ENCODE results near the gene B4GALT5. TPM values are rescaled to one million over a fixed set of nuclear protein-coding genes. Genes with fewer than 3 reads are reported as not detected.

Gene B4GALT5
- total and polyA plus RNA-seq, 4 donors, result 8.3 to 38.3 (median 22.3) TPM

DNA sequence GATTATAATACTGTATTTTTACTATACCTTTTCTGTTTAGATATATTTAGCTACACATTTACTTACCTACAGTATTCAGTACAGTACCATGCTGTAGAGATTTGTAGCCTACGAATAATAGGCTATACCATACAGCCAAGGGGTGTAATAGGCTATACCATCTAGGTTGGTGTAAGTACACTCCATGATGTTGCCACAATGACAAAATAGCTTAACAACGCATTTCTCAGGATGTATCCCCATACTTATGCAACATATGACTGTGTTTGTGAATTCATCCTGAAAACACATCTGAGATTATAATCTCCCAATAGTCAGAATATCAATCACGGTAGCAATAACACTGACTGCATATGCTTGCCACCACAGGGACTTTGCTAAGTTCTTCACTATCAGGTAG is 20.7 kb downstream of the B4GALT5 start:
- DNase-seq (no peak), ATAC-seq (ENCODE audit: low FRiP score) (no peak)
- no peaks in the 10 kb centered on the region for H3K9me3 ChIP-seq (ENCODE audit: control insufficient read depth, low read length)
- no peaks in the 10 kb centered on the region for H3K27me3 ChIP-seq (ENCODE audit: control insufficient read depth in 1 of 2, insufficient read depth in 2 of 2, low read length in 1 of 2)
- no peak overlapping the region for H3K27ac ChIP-seq (ENCODE audit: low read depth in 1 of 2, low read length in 2 of 2)
- WGBS, 2 donors, result 59 to 92% methylated on average over 3 of the region's 3 CpGs
- H3K4me3 ChIP-seq (ENCODE audit: low read length in 2 of 2), result no peak overlapping the region
- intact Hi-C loops (cut with DNase I), result no loop called here
- no peaks in the 10 kb centered on the region for H3K36me3 ChIP-seq (ENCODE audit: control insufficient read depth in 1 of 2, insufficient read depth in 2 of 2, low read length in 1 of 2)
- H3K4me1 ChIP-seq (ENCODE audit: control insufficient read depth in 1 of 2, insufficient read depth in 2 of 2, low read length in 2 of 2), result peaks cover 0 to 9% of the 10 kb centered on the region in 2 donors

- Histone ChIP-seq H3K36me3 (ENCODE audit: control insufficient read depth in 1 of 2, insufficient read depth in 2 of 2, low read length in 1 of 2) (no peaks in the 10 kb centered on the region), H3K27ac (ENCODE audit: low read depth in 1 of 2, low read length in 2 of 2) (no peak overlapping the region), H3K4me3 (ENCODE audit: low read length in 2 of 2) (no peak overlapping the region), H3K9me3 (ENCODE audit: control insufficient read depth, low read length) (no peaks in the 10 kb centered on the region), H3K27me3 (ENCODE audit: control insufficient read depth in 1 of 2, insufficient read depth in 2 of 2, low read length in 1 of 2) (no peaks in the 10 kb centered on the region), H3K4me1 (ENCODE audit: control insufficient read depth in 1 of 2, insufficient read depth in 2 of 2, low read length in 2 of 2) (peaks cover 2 to 10% of the 10 kb centered on the region in 2 donors)
- intact Hi-C loops (cut with DNase I), result no loop called here
- WGBS, 2 donors, result 88 to 94% methylated on average over 5 of the region's 5 CpGs
- DNase-seq (no peak), ATAC-seq (ENCODE audit: low FRiP score) (no peak)
Measured at GRCh38 chr20:49691818-49692568, 21.7 kb downstream of the B4GALT5 start.

DNA sequence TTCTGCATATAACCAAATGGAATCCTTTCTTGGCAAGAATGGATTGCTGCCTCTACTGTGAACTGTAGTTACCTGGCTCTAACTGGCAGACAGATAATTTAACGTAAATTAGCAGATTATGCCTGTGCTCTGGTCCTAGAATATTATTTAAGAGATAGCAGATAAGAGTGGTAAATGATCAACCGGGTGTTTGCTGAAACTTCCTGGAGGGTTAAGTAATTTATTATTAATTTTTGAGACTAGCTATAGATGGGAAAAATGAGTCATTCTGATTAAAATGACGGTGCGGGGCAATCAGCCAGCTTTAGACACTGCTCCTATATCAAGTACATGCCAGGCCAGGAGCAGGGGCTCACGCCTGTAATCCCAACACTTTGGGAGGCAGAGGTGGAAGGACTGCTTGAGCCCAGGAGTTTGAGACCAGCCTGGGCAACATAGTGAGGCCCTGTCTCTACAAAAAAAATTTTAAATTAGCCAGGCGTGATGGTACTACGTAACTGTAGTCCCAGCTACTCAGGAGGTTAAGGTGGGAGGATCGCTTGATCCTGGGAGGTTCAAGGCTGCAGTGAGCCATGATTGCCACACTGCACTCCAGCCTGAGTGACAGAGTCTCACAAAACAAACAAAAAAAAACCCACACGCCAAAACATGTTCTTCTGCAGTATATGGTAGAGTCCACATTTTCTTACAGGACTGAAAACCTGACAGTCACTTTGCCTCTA is 22.6 kb downstream of the B4GALT5 start:
- no peak overlapping the region for H3K4me3 ChIP-seq (ENCODE audit: low read length in 2 of 2)
- H3K4me1 ChIP-seq (ENCODE audit: control insufficient read depth in 1 of 2, insufficient read depth in 2 of 2, low read length in 2 of 2), result peaks cover 2 to 14% of the 10 kb centered on the region in 2 donors
- whole genome bisulfite sequencing, 2 donors, result 51 to 56% methylated on average over 9 of the region's 9 CpGs
- no peaks in the 10 kb centered on the region for H3K36me3 ChIP-seq (ENCODE audit: control insufficient read depth in 1 of 2, insufficient read depth in 2 of 2, low read length in 1 of 2)
- intact Hi-C loops (cut with DNase I), result no loop called here
- no peaks in the 10 kb centered on the region for H3K9me3 ChIP-seq (ENCODE audit: control insufficient read depth, low read length)
- no peak overlapping the region for H3K27ac ChIP-seq (ENCODE audit: low read depth in 1 of 2, low read length in 2 of 2)
- ATAC-seq (ENCODE audit: low FRiP score), result no peak
- H3K27me3 ChIP-seq (ENCODE audit: control insufficient read depth in 1 of 2, insufficient read depth in 2 of 2, low read length in 1 of 2), result no peaks in the 10 kb centered on the region
- DNase-seq, result no peak

DNA sequence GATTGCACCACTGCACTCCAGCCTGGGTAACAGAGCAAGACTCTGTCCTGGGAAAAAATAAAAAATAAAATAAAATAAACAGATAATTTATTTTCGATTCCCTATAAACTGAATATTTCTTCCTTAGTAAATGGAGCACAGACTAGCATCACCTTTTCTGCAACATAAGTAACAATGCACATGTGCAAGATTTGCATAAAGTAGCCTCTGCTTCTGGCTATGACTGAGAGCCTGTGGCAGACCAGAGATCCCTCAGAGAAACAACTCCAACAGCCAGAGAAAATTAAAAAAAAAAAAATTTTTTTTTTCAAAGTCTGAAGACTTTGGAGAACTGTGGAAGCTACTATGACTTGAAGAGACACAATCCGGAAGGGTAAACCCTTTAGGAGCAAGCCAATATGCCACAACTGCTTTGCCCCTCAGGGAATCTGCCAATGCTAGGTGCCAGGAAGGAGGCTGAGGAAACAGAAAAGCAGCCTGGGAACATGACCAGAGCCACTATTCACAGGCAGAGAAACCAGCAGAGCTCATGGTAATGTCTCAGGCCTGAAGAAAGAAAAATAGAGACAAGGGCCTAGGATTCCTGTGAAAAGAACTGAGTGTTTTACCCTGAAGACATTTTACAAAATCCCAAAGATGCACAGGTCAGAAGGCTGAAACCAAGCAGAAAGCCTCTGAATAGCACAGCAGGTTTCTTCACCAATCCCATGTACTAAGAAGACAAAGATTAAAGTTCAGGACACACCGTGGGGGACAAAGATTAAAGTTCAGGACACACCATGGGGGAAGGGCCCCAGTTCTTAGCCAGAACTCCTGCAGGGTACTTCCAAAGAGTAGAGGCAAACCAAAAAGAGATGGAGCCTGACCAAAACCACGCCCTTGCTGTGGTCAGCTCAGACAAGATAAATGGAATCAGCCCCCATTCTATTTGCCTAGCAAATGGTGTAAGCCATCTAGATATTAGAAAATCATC is 25.8 kb downstream of the B4GALT5 start:
- Histone ChIP-seq H3K9me3 (ENCODE audit: control insufficient read depth, low read length) (no peaks in the 10 kb centered on the region), H3K27me3 (ENCODE audit: control insufficient read depth in 1 of 2, insufficient read depth in 2 of 2, low read length in 1 of 2) (no peaks in the 10 kb centered on the region), H3K36me3 (ENCODE audit: control insufficient read depth in 1 of 2, insufficient read depth in 2 of 2, low read length in 1 of 2) (no peaks in the 10 kb centered on the region), H3K4me1 (ENCODE audit: control insufficient read depth in 1 of 2, insufficient read depth in 2 of 2, low read length in 2 of 2) (peaks cover 6 to 22% of the 10 kb centered on the region in 2 donors), H3K4me3 (ENCODE audit: low read length in 2 of 2) (no peak overlapping the region), H3K27ac (ENCODE audit: low read depth in 1 of 2, low read length in 2 of 2) (peak overlapping the region; percentile 35 to 51)
- intact Hi-C loops (cut with DNase I), result no loop called here
- 55 to 57% methylated on average over 4 of the region's 4 CpGs for WGBS, 2 donors
- DNase-seq (no peak), ATAC-seq (ENCODE audit: low FRiP score) (peak; percentile 48)

GRCh38 chr20:49685809-49686208 is 27.9 kb downstream of the B4GALT5 start:
- ATAC-seq (ENCODE audit: low FRiP score), result no peak
- intact Hi-C loops (cut with DNase I), result no loop called here
- no peak overlapping the region for H3K27ac ChIP-seq (ENCODE audit: low read depth in 1 of 2, low read length in 2 of 2)
- H3K4me1 ChIP-seq (ENCODE audit: control insufficient read depth in 1 of 2, insufficient read depth in 2 of 2, low read length in 2 of 2), result peaks cover 6 to 20% of the 10 kb centered on the region in 2 donors
- 4% methylated on average over 2 of the region's 2 CpGs for WGBS, 2 donors
- DNase-seq, result no peak
- no peaks in the 10 kb centered on the region for H3K9me3 ChIP-seq (ENCODE audit: control insufficient read depth, low read length)
- no peak overlapping the region for H3K4me3 ChIP-seq (ENCODE audit: low read length in 2 of 2)
- H3K36me3 ChIP-seq (ENCODE audit: control insufficient read depth in 1 of 2, insufficient read depth in 2 of 2, low read length in 1 of 2), result no peaks in the 10 kb centered on the region
- no peaks in the 10 kb centered on the region for H3K27me3 ChIP-seq (ENCODE audit: control insufficient read depth in 1 of 2, insufficient read depth in 2 of 2, low read length in 1 of 2)

GRCh38 chr20:49685161-49685601 is 28.5 kb downstream of the B4GALT5 start:
- intact Hi-C loops (cut with DNase I), result no loop called here
- 11 to 12% methylated on average over 4 of the region's 4 CpGs for WGBS, 2 donors
- ATAC-seq (ENCODE audit: low FRiP score) (peak; percentile 43), DNase-seq (peak in 1 of 2 donors; percentile 53)
- H3K4me1 ChIP-seq (ENCODE audit: control insufficient read depth in 1 of 2, insufficient read depth in 2 of 2, low read length in 2 of 2), result peaks cover 6 to 20% of the 10 kb centered on the region in 2 donors
- peak overlapping the region in 1 of 2 donors; percentile 54 for H3K27ac ChIP-seq (ENCODE audit: low read depth in 1 of 2, low read length in 2 of 2)
- no peaks in the 10 kb centered on the region for H3K9me3 ChIP-seq (ENCODE audit: control insufficient read depth, low read length)
- no peaks in the 10 kb centered on the region for H3K27me3 ChIP-seq (ENCODE audit: control insufficient read depth in 1 of 2, insufficient read depth in 2 of 2, low read length in 1 of 2)
- no peaks in the 10 kb centered on the region for H3K36me3 ChIP-seq (ENCODE audit: control insufficient read depth in 1 of 2, insufficient read depth in 2 of 2, low read length in 1 of 2)
- H3K4me3 ChIP-seq (ENCODE audit: low read length in 2 of 2), result no peak overlapping the region

DNA sequence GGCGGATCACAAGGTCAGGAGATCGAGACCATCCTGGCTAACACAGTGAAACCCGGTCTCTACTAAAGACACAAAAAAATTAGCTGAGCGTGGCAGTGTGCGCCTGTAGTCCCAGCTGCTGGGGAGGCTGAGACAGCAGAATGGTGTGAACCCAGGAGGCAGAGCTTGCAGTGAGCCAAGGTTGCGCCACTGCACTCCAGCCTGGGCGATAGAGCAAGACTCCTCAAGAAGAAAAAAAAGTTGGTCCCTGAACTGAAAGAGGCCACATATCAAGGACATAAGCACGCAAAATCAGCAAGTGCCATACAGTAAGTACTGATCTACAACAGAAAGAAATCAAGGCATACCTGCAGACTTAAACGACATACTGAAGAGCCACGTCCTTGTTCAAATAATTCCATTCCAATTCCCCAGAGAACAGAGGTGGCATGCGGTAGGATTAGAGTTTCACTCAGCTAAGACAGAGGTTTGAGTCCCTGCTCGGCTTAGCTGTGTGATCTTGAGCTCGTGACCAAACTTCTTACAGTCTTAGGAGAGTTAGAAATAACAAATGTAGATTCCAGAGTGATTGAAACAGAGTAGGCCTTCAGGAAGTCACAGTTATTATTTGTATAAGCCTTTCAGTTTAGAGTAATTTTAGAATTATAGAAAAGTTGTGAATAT is 29.2 kb downstream of the B4GALT5 start:
- Histone ChIP-seq H3K27ac (ENCODE audit: low read depth in 1 of 2, low read length in 2 of 2) (peak overlapping the region in 1 of 2 donors; percentile 47), H3K36me3 (ENCODE audit: control insufficient read depth in 1 of 2, insufficient read depth in 2 of 2, low read length in 1 of 2) (no peaks in the 10 kb centered on the region), H3K9me3 (ENCODE audit: control insufficient read depth, low read length) (no peaks in the 10 kb centered on the region), H3K27me3 (ENCODE audit: control insufficient read depth in 1 of 2, insufficient read depth in 2 of 2, low read length in 1 of 2) (no peaks in the 10 kb centered on the region), H3K4me3 (ENCODE audit: low read length in 2 of 2) (no peak overlapping the region), H3K4me1 (ENCODE audit: control insufficient read depth in 1 of 2, insufficient read depth in 2 of 2, low read length in 2 of 2) (peaks cover 6 to 20% of the 10 kb centered on the region in 2 donors)
- intact Hi-C loops (cut with DNase I), result no loop called here
- WGBS, 2 donors, result 57 to 59% methylated on average over 13 of the region's 13 CpGs
- ATAC-seq (ENCODE audit: low FRiP score) (no peak), DNase-seq (no peak)

DNA sequence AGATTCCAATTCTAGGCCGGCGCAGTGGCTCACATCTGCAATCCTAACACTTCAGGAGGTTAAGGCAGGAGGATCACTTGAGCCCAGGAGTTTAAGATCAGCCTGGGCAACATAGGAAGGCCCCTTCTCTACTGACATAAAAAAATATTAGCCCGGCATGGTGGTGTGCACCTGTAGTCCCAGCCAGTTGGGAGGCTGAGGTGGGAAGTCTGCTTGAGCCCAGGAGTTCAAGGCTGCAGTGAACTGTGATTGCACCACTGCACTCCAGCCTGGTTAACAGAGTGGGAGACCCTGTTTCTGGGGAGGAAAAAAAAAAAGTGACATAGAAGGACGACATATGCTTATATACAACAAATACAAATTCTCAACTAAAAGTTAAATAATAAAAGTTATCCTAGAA is 30.9 kb downstream of the B4GALT5 start:
- Histone ChIP-seq H3K4me3 (ENCODE audit: low read length in 2 of 2) (no peak overlapping the region), H3K9me3 (ENCODE audit: control insufficient read depth, low read length) (no peaks in the 10 kb centered on the region), H3K27ac (ENCODE audit: low read depth in 1 of 2, low read length in 2 of 2) (no peak overlapping the region), H3K36me3 (ENCODE audit: control insufficient read depth in 1 of 2, insufficient read depth in 2 of 2, low read length in 1 of 2) (no peaks in the 10 kb centered on the region), H3K4me1 (ENCODE audit: control insufficient read depth in 1 of 2, insufficient read depth in 2 of 2, low read length in 2 of 2) (peaks cover 5 to 18% of the 10 kb centered on the region in 2 donors), H3K27me3 (ENCODE audit: control insufficient read depth in 1 of 2, insufficient read depth in 2 of 2, low read length in 1 of 2) (no peaks in the 10 kb centered on the region)
- 94 to 100% methylated on average over 4 of the region's 4 CpGs for WGBS, 2 donors
- DNase-seq (no peak), ATAC-seq (ENCODE audit: low FRiP score) (no peak)
- intact Hi-C loops (cut with DNase I), result no loop called here
